ENCODE measurements around the gene TRIM27. TPM values are rescaled to one million over a fixed set of nuclear protein-coding genes. Genes with fewer than 3 reads are reported as not detected.
"Not testable (repeated sequence)": the region's sequence is repeated elsewhere in the genome, so short reads cannot be mapped to it uniquely, and the experiment has no call there.

Gene TRIM27
- total RNA-seq, 1 donor from 2014 or later: 82.8 TPM

GRCh38 chr6:28880519-28880893 lies 43.3 kb downstream of the TRIM27 start:
- H3K27ac Mint-ChIP-seq (ENCODE audit: unreplicated experiment): peak overlapping the region; percentile 80
- H3K4me1 Mint-ChIP-seq (ENCODE audit: unreplicated experiment): peaks cover 11% of the 10 kb centered on the region
- H3K36me3 Mint-ChIP-seq (ENCODE audit: low read depth, unreplicated experiment): peaks cover 5% of the 10 kb centered on the region

GRCh38 chr6:28876710-28877109 lies 47.1 kb downstream of the TRIM27 start:
- peaks cover 21% of the 10 kb centered on the region for H3K4me1 Mint-ChIP-seq (ENCODE audit: unreplicated experiment)
- no peaks in the 10 kb centered on the region for H3K9me3 Mint-ChIP-seq (ENCODE audit: unreplicated experiment)
- DNase-seq (ENCODE audit: low spot score): no peak
- peaks cover 14% of the 10 kb centered on the region for H3K27me3 Mint-ChIP-seq (ENCODE audit: unreplicated experiment)
- H3K27ac Mint-ChIP-seq (ENCODE audit: unreplicated experiment): no peak overlapping the region
- no peak for TF ChIP-seq CTCF (IDR thresholded peaks at IDR 0.05; ENCODE audit: unreplicated experiment)
- H3K36me3 Mint-ChIP-seq (ENCODE audit: low read depth, unreplicated experiment): peaks cover 5% of the 10 kb centered on the region
- H3K4me3 Mint-ChIP-seq (ENCODE audit: unreplicated experiment): no peak overlapping the region

More at GRCh38 chr6:28880519-28880893, 43.3 kb downstream of the TRIM27 start:
- TF ChIP-seq CTCF (IDR thresholded peaks at IDR 0.05; ENCODE audit: unreplicated experiment): no peak
- no peak for DNase-seq (ENCODE audit: low spot score)
- Mint-ChIP-seq H3K27me3 (ENCODE audit: unreplicated experiment) (peaks cover 12% of the 10 kb centered on the region), H3K9me3 (ENCODE audit: unreplicated experiment) (no peaks in the 10 kb centered on the region), H3K4me3 (ENCODE audit: unreplicated experiment) (peak overlapping the region; percentile 96)

GRCh38 chr6:28875191-28875747 lies 48.5 kb downstream of the TRIM27 start:
- no peak overlapping the region for H3K4me3 Mint-ChIP-seq (ENCODE audit: unreplicated experiment)
- no peak overlapping the region for H3K27ac Mint-ChIP-seq (ENCODE audit: unreplicated experiment)
- no peak for TF ChIP-seq CTCF (IDR thresholded peaks at IDR 0.05; ENCODE audit: unreplicated experiment)
- H3K36me3 Mint-ChIP-seq (ENCODE audit: low read depth, unreplicated experiment): no peaks in the 10 kb centered on the region
- H3K9me3 Mint-ChIP-seq (ENCODE audit: unreplicated experiment): no peaks in the 10 kb centered on the region
- DNase-seq (ENCODE audit: low spot score): no peak
- H3K27me3 Mint-ChIP-seq (ENCODE audit: unreplicated experiment): peaks cover 3% of the 10 kb centered on the region
- H3K4me1 Mint-ChIP-seq (ENCODE audit: unreplicated experiment): peaks cover 11% of the 10 kb centered on the region

- not testable (repeated sequence) for H3K27ac Mint-ChIP-seq (ENCODE audit: unreplicated experiment); DNase-seq (ENCODE audit: low spot score); H3K36me3 Mint-ChIP-seq (ENCODE audit: low read depth, unreplicated experiment)
Observed at GRCh38 chr6:28872157-28872817, 51.5 kb downstream of the TRIM27 start.

GRCh38 chr6:28871335-28872156 lies 52.2 kb downstream of the TRIM27 start:
- Mint-ChIP-seq H3K27me3 (ENCODE audit: unreplicated experiment) (peaks cover 1% of the 10 kb centered on the region), H3K4me1 (ENCODE audit: unreplicated experiment) (peaks cover 14% of the 10 kb centered on the region), H3K9me3 (ENCODE audit: unreplicated experiment) (no peaks in the 10 kb centered on the region), H3K27ac (ENCODE audit: unreplicated experiment) (no peak overlapping the region), H3K4me3 (ENCODE audit: unreplicated experiment) (no peak overlapping the region), H3K36me3 (ENCODE audit: low read depth, unreplicated experiment) (no peaks in the 10 kb centered on the region)
- TF ChIP-seq CTCF (IDR thresholded peaks at IDR 0.05; ENCODE audit: unreplicated experiment): no peak
- DNase-seq (ENCODE audit: low spot score): no peak

More at GRCh38 chr6:28872157-28872817, 51.5 kb downstream of the TRIM27 start:
- peaks cover 11% of the 10 kb centered on the region for H3K4me1 Mint-ChIP-seq (ENCODE audit: unreplicated experiment)
- H3K27me3 Mint-ChIP-seq (ENCODE audit: unreplicated experiment); H3K9me3 Mint-ChIP-seq (ENCODE audit: unreplicated experiment); H3K4me3 Mint-ChIP-seq (ENCODE audit: unreplicated experiment): not testable (repeated sequence)
